Endothelial cell (in vitro differentiated cells): ENCODE data around the gene CEBPA. TPM values are rescaled to one million over a fixed set of nuclear protein-coding genes. Genes with fewer than 3 reads are reported as not detected.

Experiments
- DNase-seq: peaks from one replicate; pipeline ENCODE4 v3.0.0; 2021; ENCODE audit warnings: low spot score
- H3K27ac Mint-ChIP-seq: one replicate; pipeline ENCODE4 v1.8.0; 2021; ENCODE audit warnings: mixed read lengths, inconsistent platforms; ENCODE audit not compliant: unreplicated experiment
- H3K27me3 Mint-ChIP-seq: one replicate; pipeline ENCODE4 v1.8.0; 2021; ENCODE audit warnings: mild to moderate bottlenecking, moderate library complexity, mixed read lengths, inconsistent platforms; ENCODE audit not compliant: unreplicated experiment
- H3K36me3 Mint-ChIP-seq: one replicate; pipeline ENCODE4 v1.8.0; 2021; ENCODE audit warnings: mild to moderate bottlenecking, low read depth, mixed read lengths, inconsistent platforms; ENCODE audit not compliant: unreplicated experiment
- H3K4me1 Mint-ChIP-seq: one replicate; pipeline ENCODE4 v1.8.0; 2021; ENCODE audit warnings: mild to moderate bottlenecking, mixed read lengths, inconsistent platforms; ENCODE audit not compliant: unreplicated experiment
- H3K4me3 Mint-ChIP-seq: one replicate; pipeline ENCODE4 v1.8.0; 2021; ENCODE audit warnings: mild to moderate bottlenecking, mixed read lengths, inconsistent platforms; ENCODE audit not compliant: unreplicated experiment
- H3K9me3 Mint-ChIP-seq: one replicate; pipeline ENCODE4 v1.8.0; 2021; ENCODE audit warnings: mixed read lengths, inconsistent platforms; ENCODE audit not compliant: unreplicated experiment
- total RNA-seq: library from RNA; stranded (reverse); fragmentation: NEBNext Ultra II Directional; extraction: Animal tissue kit (Norgen Biotek cat#: 25700); gene quantifications from one replicate; pipeline ENCODE4 v1.2.1, GENCODE V29; 2021; ENCODE audit not compliant: unreplicated experiment
- TF ChIP-seq, protein P1 (sequence below): fragments of 200-600 bp; sonication (generic); IDR thresholded peaks from one replicate; pipeline ENCODE4 v1.5.0; 2021; ENCODE audit warnings: antibody characterized with exemption; ENCODE audit not compliant: unreplicated experiment

The CEBPA gene
- total RNA-seq, 1 donor from 2014 or later, result 0.59 TPM

- H3K9me3 Mint-ChIP-seq, result no peaks in the 10 kb centered on the region
- H3K36me3 Mint-ChIP-seq, result no peaks in the 10 kb centered on the region
- TF ChIP-seq, protein P1, sequence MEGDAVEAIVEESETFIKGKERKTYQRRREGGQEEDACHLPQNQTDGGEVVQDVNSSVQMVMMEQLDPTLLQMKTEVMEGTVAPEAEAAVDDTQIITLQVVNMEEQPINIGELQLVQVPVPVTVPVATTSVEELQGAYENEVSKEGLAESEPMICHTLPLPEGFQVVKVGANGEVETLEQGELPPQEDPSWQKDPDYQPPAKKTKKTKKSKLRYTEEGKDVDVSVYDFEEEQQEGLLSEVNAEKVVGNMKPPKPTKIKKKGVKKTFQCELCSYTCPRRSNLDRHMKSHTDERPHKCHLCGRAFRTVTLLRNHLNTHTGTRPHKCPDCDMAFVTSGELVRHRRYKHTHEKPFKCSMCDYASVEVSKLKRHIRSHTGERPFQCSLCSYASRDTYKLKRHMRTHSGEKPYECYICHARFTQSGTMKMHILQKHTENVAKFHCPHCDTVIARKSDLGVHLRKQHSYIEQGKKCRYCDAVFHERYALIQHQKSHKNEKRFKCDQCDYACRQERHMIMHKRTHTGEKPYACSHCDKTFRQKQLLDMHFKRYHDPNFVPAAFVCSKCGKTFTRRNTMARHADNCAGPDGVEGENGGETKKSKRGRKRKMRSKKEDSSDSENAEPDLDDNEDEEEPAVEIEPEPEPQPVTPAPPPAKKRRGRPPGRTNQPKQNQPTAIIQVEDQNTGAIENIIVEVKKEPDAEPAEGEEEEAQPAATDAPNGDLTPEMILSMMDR, result no peak
- DNase-seq, result no peak
- no peaks in the 10 kb centered on the region for H3K27me3 Mint-ChIP-seq
- no peak overlapping the region for H3K4me3 Mint-ChIP-seq
- peaks cover 2% of the 10 kb centered on the region for H3K4me1 Mint-ChIP-seq
- H3K27ac Mint-ChIP-seq, result no peak overlapping the region
These were observed 45.0 kb upstream of the CEBPA start for GRCh38 chr19:33347300-33347699.

DNA sequence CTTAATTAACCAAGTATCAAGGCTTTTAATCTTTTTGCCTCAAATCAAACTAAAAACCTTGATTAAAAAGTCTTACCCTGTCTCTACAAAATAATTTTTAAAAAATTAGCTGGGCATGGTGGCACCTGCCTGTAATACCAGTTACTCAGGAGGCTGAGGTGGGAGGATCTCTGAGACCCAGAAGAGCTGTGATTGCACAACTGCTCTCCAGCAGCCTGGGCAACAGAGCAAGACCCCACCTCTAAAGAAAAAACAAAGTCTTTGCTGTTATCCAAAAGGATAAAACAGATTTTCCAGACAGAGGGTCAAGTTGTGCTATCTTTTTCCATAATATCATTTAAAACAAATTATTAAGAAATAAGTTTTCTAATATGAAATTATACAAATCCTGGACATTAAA, 44.3 kb upstream of the CEBPA start:
- peaks cover under 1% of the 10 kb centered on the region for H3K27me3 Mint-ChIP-seq
- no peaks in the 10 kb centered on the region for H3K36me3 Mint-ChIP-seq
- no peak overlapping the region for H3K4me3 Mint-ChIP-seq
- TF ChIP-seq, protein P1, result no peak
- H3K4me1 Mint-ChIP-seq, result peaks cover 2% of the 10 kb centered on the region
- H3K9me3 Mint-ChIP-seq, result no peaks in the 10 kb centered on the region
- no peak for DNase-seq
- no peak overlapping the region for H3K27ac Mint-ChIP-seq

- no peaks in the 10 kb centered on the region for H3K36me3 Mint-ChIP-seq
- no peak for DNase-seq
- TF ChIP-seq, protein P1, result no peak
- H3K27ac Mint-ChIP-seq, result no peak overlapping the region
- H3K4me1 Mint-ChIP-seq, result peaks cover 2% of the 10 kb centered on the region
- no peaks in the 10 kb centered on the region for H3K9me3 Mint-ChIP-seq
- H3K27me3 Mint-ChIP-seq, result peaks cover 2% of the 10 kb centered on the region
- no peak overlapping the region for H3K4me3 Mint-ChIP-seq
These were observed 42.8 kb upstream of the CEBPA start for GRCh38 chr19:33345163-33345562.

DNA sequence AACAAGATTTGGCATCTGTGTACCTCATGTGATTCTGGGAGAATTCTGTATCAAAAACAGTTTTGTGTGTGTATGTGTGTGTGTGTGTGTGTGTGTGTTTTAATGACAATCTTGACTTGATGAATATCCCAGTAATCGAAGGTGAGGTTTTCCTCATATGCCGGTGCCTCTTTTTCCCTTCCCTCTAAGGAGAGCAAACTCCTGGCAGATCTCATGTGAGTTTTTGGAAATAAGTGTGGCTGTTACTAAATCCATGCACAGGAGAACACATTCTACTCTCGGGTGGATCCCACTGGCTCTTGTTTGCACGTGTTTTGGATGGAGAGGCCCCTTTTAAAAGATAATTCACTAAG, 42.2 kb upstream of the CEBPA start:
- Mint-ChIP-seq H3K9me3 (no peaks in the 10 kb centered on the region), H3K27me3 (peaks cover 2% of the 10 kb centered on the region), H3K36me3 (no peaks in the 10 kb centered on the region), H3K4me1 (peaks cover 2% of the 10 kb centered on the region), H3K4me3 (no peak overlapping the region), H3K27ac (peak overlapping the region; percentile 12)
- TF ChIP-seq, protein P1, result no peak
- DNase-seq, result no peak

DNA sequence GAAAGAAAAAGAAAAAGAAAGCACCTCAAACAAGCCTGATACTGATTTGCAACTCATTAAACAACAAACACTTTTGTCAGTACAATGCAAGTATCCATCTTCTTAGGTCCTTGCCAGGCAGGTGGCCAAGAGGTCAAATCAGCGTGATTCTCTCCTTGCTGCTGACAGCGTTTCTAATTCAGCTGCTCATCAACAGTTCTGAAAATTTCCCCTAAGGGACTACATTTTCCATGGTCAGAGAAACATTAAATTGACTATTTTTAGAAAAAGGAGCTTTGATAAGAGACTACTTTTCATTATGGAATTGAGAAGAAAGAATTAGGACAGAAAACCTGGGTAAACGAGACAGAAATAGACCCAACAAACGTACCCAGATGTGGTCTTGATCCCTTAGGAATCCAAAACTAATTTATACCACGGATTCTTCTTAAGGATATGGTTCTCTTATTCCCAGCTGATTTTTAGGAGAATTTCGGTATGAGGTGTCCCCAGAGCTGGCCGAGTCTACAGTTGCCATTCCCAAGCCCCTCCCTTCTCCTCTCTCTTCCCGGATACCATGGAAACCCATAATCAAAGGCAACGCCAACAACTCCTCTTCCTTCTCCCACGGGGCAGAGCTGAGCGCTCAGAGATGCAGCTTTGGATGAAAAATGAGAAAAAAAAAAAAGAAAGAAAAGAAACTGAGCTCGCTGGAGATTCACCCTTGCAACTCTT, 41.7 kb upstream of the CEBPA start:
- H3K27ac Mint-ChIP-seq, result peak overlapping the region; percentile 12
- peaks cover 2% of the 10 kb centered on the region for H3K4me1 Mint-ChIP-seq
- no peaks in the 10 kb centered on the region for H3K36me3 Mint-ChIP-seq
- peak; percentile 15 for DNase-seq
- H3K4me3 Mint-ChIP-seq, result no peak overlapping the region
- TF ChIP-seq, protein P1, result no peak
- H3K27me3 Mint-ChIP-seq, result peaks cover 2% of the 10 kb centered on the region
- no peaks in the 10 kb centered on the region for H3K9me3 Mint-ChIP-seq
